Measurements from ENCODE around the gene CHRNA4. TPM values are rescaled to one million over a fixed set of nuclear protein-coding genes. Genes with fewer than 3 reads are reported as not detected.
A peak's percentile ranks its signal among the peaks of the same experiment; 100 is the strongest.

The CHRNA4 gene
- total and polyA plus RNA-seq, 2 of the 4 experiments (the other 2 are of a cell fraction) = not detected

DNA sequence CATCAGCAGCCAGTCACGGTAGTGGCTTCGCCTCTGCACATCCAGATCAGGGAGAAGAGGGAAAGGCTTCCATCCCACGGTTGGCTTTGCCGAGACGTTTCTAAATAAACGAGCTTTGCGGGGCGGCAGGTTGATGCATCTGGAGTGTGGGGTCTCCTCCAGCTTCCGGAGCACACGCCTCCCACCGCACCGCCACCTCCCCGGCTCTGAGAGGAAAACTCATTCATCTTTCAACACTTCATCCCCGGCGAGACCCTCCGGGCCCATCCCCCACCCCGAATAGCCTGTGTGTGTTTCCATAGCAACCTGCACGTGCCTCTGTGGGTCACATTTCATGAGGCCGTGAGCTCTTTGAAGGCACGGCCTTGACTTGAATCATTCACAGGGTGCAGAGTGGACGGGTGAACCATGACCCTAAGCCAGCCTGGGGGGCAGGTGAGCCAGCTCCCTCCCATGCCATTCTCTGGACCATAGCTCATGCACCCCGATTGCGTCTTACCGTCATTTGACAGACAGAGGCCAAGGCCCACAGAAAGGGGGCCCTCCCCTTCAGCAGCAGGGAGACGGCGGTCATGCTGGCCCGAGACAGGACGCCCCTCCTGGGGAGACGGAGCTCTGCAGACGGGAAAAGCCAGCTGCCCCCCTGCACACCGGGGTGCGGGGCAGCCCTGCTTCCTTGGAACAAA lies 16.2 kb upstream of the CHRNA4 start:
- BruUV-seq (replicated peaks) = no TSS peak
- H4K8ac ChIP-seq (ENCODE audit: low read depth in 2 of 2, low read length in 2 of 2) = no peak overlapping the region
- no peak overlapping the region for H2BK20ac ChIP-seq (ENCODE audit: low read depth, low read length)
- no peak overlapping the region for H3K14ac ChIP-seq (replicated peaks; ENCODE audit: low read depth, low read length)
- no peak overlapping the region for H2AFZ ChIP-seq (replicated peaks; ENCODE audit: low read length, poor library complexity)
- TF ChIP-seq BHLHE40 (IDR thresholded peaks at IDR 0.05; ENCODE audit: low read depth, low read length) = peak; percentile 70; the same call in 1 of the 2 replicates
- TF ChIP-seq, protein P1, sequence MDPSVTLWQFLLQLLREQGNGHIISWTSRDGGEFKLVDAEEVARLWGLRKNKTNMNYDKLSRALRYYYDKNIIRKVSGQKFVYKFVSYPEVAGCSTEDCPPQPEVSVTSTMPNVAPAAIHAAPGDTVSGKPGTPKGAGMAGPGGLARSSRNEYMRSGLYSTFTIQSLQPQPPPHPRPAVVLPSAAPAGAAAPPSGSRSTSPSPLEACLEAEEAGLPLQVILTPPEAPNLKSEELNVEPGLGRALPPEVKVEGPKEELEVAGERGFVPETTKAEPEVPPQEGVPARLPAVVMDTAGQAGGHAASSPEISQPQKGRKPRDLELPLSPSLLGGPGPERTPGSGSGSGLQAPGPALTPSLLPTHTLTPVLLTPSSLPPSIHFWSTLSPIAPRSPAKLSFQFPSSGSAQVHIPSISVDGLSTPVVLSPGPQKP (IDR thresholded peaks at IDR 0.05; ENCODE audit: borderline replicate concordance, low read depth, low read length) = no peak
- H3K4me1 ChIP-seq (ENCODE audit: control insufficient read depth, insufficient read depth, low read length) = no peaks in the 10 kb centered on the region
- intact Hi-C loops (cut with micrococcal nuclease) (no loop called here), dilution Hi-C loops (cut with HindIII; ENCODE audit: low sequenced_read_pairs, unreplicated experiment) (no loop called here), in situ Hi-C loops (cut with MboI; ENCODE audit: low sequenced_read_pairs) (no loop called here)
- H4K91ac ChIP-seq (ENCODE audit: insufficient read depth, low read depth, low read length) = no peak overlapping the region
- H3K27ac ChIP-seq (ENCODE audit: insufficient read depth, low read length) = no peak overlapping the region
- H2BK120ac ChIP-seq (ENCODE audit: low read depth, low read length) = no peak overlapping the region
- H2BK15ac ChIP-seq (ENCODE audit: low read depth, low read length) = no peak overlapping the region
- H3K4ac ChIP-seq (ENCODE audit: low read depth, low read length) = no peak overlapping the region
- 0% methylated on average over 8 of the region's 32 CpGs; no CpG with 5 or more reads in 1 of the 2 experiments for WGBS, 2 experiments (ENCODE audit: extremely low coverage in 2 of 2, insufficient read length in 1 of 2)
- H3K79me1 ChIP-seq (ENCODE audit: low read depth in 1 of 2, low read length in 2 of 2) = no peaks in the 10 kb centered on the region
- ChIA-PET CTCF (interaction anchor here (1.2 kb wide), 1 partner anchor 67 kb away, joined by 3 read pairs; no protein-coding TSS in a partner anchor), POLR2A (ENCODE audit: unreplicated experiment) (no interaction called here)
- H4K20me1 ChIP-seq (ENCODE audit: insufficient read depth, low read length) = no peaks in the 10 kb centered on the region; the same call in 1 of the 2 replicates
- no peak overlapping the region for H3K18ac ChIP-seq (ENCODE audit: low read depth, low read length)
- H3K9me1 ChIP-seq (ENCODE audit: insufficient read depth, low read length) = no peaks in the 10 kb centered on the region
- H3K36me3 ChIP-seq (ENCODE audit: control insufficient read depth, insufficient read depth, low read length) = no peaks in the 10 kb centered on the region
- no peak overlapping the region for H2AK5ac ChIP-seq (ENCODE audit: low read depth, low read length)
- no peak for DNase-seq
- 0 out of 2 replicates have a peak, but pooled peaks cover 1% of the 10 kb centered on the region for H3K9me3 ChIP-seq (ENCODE audit: control insufficient read depth, insufficient read depth, low read length)
- H3K4me2 ChIP-seq (ENCODE audit: low read depth, low read length) = no peak overlapping the region
- H3K23ac ChIP-seq (ENCODE audit: low read depth, low read length) = no peak overlapping the region
- H4K5ac ChIP-seq (ENCODE audit: low read depth, low read length) = no peak overlapping the region
- H2BK5ac ChIP-seq (ENCODE audit: low read depth, low read length, poor library complexity, severe bottlenecking) = no peak overlapping the region
- H3K56ac ChIP-seq (ENCODE audit: extremely low read depth, insufficient read depth, low read length) = no peak overlapping the region
- H3K4me3 ChIP-seq (ENCODE audit: insufficient read depth, low read depth, low read length) = no peak overlapping the region
- no peak overlapping the region for H2AK9ac ChIP-seq (replicated peaks; ENCODE audit: low read depth, low read length, poor library complexity)
- no peak overlapping the region for H3K9ac ChIP-seq (ENCODE audit: low read depth, low read length)
- no peak for ATAC-seq (ENCODE audit: low read depth)
- H3K27me3 ChIP-seq (ENCODE audit: control insufficient read depth, insufficient read depth, low read length) = peaks cover 49% of the 10 kb centered on the region
